HG03108 (cell line): ENCODE results near the gene ZKSCAN1.

ENCODE experiments used
- ATAC-seq: cut with Tn5 transposase; IDR thresholded peaks from one replicate; pipeline ENCODE4 v1.9.1; 2021; ENCODE audit warnings: moderate library complexity; ENCODE audit not compliant: unreplicated experiment

ZKSCAN1 gene

GRCh38 chr7:100075418-100075817 is 60.0 kb downstream of the ZKSCAN1 start:
- ATAC-seq, result no peak

- no peak for ATAC-seq
Observed at GRCh38 chr7:100077205-100077604, 61.8 kb downstream of the ZKSCAN1 start.

GRCh38 chr7:100079024-100079560 is 63.7 kb downstream of the ZKSCAN1 start:
- no peak for ATAC-seq

- ATAC-seq, result no peak
Observed at GRCh38 chr7:100080907-100081534, 65.6 kb downstream of the ZKSCAN1 start.

- ATAC-seq, result peak; percentile 82
Observed at GRCh38 chr7:100081535-100082102, 66.2 kb downstream of the ZKSCAN1 start, which contains the start of gene ZNF3. Gene ZNF3, minus strand, starts transcription at chr7:100081723. Its CDS starts 4,366 bp downstream, at chr7:100077357.

GRCh38 chr7:100082978-100083377 is 67.6 kb downstream of the ZKSCAN1 start:
- ATAC-seq, result no peak

GRCh38 chr7:100085515-100085914 is 70.1 kb downstream of the ZKSCAN1 start:
- no peak for ATAC-seq

GRCh38 chr7:100087055-100087750 is 71.8 kb downstream of the ZKSCAN1 start:
- ATAC-seq, result no peak

GRCh38 chr7:100088095-100088620 is 72.8 kb downstream of the ZKSCAN1 start:
- no peak for ATAC-seq

GRCh38 chr7:100088621-100089457 is 73.4 kb downstream of the ZKSCAN1 start, which contains the start of gene COPS6:
Gene COPS6, plus strand, starts transcription at chr7:100088969. Its CDS starts 22 bp downstream, at chr7:100088991.
- ATAC-seq, result no peak

GRCh38 chr7:100089458-100090196 is 74.2 kb downstream of the ZKSCAN1 start:
- ATAC-seq, result no peak

GRCh38 chr7:100090527-100091410 is 75.4 kb downstream of the ZKSCAN1 start:
- no peak for ATAC-seq
